HG03469 (cell line): ENCODE data around the gene ZFPM1.
"Not testable (repeated sequence)": the region's sequence is repeated elsewhere in the genome, so short reads cannot be mapped to it uniquely, and the experiment has no call there.

Experiments used
- ATAC-seq: cut with Tn5 transposase; IDR thresholded peaks from one replicate; pipeline ENCODE4 v1.9.1; 2021; ENCODE audit warnings: mild to moderate bottlenecking, moderate library complexity, moderate number of reproducible peaks; ENCODE audit not compliant: unreplicated experiment

Gene ZFPM1

DNA sequence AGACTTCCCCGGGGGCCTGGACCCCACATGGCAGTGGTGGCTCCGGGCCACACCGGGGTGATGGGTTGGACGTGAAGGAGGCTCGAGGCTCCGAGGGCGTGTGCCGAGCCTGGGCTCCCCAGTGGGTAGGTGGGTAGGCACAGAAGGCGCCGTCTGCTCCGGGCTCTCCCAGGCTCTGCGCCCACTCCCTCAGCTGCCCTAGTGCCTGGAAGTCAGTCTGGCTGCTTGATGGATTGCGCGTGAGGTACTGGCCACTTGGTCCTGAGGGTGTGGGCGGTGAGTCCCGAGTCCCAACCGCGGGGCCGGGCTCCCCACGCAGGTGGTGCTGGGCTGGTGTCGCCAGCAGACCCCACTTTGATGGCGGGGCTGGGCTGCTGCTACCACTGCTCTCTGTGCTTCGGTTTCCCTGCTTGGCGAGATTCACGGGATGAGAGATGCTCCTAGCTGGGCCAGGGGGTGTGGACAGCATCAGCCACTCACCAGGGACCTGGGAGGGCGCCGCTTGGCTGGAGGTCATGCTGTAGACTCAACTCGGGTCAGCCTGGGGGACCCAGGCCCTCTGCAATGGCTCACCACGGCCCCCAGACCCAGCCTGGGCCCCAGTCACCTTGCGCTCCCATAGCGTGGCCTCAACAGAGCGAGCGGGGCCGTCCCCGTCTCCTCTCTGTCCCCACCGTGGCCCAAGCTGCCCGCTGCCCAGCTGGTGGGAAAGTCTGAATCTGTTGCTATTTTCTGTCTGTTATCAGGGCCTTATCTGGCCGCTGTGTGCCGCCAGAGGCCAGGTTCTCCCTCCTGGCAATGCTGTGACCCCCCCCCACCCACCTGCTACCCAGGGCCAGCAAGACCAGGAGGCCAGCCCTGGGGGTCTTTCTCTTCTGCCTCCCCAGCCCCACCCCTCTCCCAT is 26.1 kb downstream of the ZFPM1 start:
- no peak for ATAC-seq

GRCh38 chr16:88479793-88480760 is 27.0 kb downstream of the ZFPM1 start:
- no peak for ATAC-seq

GRCh38 chr16:88480829-88481228 is 27.7 kb downstream of the ZFPM1 start:
- ATAC-seq, result no peak

DNA sequence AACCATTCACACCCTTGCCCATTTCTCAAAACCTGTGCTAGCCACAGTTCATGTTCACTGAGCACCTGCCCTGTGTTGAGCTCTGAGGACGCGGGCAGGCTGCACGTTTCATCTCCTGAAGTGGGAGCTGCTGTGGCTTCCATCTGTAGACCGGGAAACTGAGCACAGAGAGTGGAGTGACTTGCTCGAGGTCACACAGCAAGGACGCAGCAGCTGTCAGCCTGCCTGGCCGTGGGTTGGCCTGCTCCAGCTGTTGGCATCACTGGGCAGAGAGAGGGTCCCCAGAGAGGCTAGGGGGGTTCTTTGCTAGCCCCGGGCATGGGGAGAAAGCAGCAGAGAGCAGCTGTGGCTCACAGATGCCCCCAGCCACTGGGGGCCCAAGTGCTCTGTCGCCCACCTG is 28.8 kb downstream of the ZFPM1 start:
- ATAC-seq, result no peak

DNA sequence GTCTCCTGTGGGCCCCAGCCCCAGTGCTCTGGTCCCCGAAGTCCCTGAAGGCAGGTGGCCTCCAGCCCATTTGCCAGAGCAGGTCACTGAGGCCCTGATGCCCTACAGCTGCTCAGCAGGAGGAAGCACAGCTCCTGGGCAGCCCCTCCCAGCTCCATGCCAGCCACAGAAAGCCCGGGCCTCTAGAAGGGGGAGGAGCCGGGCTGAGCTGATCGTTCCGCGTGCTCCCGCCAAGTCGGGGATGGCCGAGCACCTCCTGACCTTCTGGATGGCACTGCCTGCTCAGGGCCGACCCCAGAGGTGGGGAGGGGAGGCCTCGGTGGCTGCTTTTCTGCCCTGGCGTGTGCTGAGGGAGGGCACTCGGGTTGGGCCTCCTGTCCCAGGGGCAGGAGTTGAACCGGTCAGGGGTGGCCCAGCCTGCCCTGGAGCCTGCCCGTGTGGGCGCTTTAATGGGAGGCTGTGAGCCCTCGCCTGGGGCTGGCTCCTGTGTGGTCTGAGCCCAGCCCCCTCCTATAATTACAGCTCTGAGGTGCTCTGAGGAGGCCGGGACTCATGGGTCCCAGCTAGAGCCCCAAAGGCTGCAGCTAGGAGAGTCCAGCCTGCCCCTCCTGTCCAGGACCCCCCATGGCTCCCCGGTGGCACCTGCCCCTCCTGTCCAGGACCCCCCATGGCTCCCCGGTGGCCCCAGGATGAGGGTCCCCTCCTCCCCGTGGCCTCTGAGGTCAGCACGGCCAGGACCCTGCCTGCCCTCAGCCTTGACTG is 29.7 kb downstream of the ZFPM1 start:
- no peak for ATAC-seq

- no peak for ATAC-seq
Observed at GRCh38 chr16:88483392-88483641, 30.2 kb downstream of the ZFPM1 start.

DNA sequence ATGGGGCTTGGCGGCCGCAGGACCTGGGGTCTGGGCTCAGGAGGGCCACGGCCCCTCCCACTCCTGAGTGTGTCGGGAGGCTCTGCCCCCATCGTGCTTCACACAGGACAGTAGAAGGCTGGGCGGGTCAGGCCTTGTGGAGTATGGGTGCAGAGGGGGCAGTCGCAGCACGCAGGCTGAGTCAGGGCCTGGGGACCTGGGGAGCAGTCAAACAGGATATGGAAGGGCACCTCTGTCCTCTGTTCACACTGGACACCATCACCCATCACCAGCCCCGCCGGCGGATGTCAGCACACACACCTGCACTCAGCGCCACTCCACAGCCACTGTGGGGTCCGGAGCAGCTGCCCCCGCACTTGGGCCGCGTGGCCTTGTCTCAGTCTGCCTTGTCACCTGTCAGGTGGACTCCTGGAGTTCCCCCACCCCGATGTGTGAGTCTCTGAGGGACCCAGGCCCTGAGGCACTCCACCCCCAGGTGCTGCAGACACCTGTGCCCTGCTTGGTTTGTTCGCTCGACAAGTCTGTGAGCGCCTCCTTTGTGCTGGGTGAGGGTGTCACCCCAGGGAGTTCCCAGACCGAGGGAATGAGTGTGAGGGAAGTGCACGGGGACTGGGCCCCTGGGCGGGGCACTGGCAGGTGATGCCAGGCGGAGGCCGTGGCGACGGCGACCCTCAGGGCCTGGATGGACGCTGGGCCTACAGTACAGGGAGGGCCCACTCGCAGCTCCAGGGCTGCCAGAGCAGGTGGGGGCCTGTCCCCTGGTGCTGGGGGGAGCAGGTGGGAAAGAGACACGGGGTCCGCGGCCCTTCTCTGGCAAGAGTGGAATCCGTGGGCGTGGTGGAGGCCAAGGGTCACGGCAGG is 31.7 kb downstream of the ZFPM1 start:
- ATAC-seq, result no peak

DNA sequence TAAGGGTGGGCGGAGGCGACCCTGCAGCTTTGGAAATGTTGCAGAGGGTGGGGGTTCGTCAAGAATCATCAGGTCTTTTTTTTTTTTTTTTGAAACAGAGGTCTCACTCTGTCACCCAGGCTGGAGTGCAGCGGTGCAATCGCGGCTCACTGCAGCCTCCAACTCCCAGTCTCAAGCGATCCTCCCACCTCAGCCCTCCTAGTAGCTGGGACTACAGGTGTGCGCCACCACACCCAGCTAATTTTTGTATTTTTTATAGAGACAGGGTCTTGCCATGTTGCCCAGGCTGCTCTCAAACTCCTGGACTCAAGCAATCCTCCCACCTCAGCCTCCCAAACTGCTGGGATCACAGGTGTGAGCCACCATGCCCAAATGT is 32.3 kb downstream of the ZFPM1 start:
- not testable (repeated sequence) for ATAC-seq

DNA sequence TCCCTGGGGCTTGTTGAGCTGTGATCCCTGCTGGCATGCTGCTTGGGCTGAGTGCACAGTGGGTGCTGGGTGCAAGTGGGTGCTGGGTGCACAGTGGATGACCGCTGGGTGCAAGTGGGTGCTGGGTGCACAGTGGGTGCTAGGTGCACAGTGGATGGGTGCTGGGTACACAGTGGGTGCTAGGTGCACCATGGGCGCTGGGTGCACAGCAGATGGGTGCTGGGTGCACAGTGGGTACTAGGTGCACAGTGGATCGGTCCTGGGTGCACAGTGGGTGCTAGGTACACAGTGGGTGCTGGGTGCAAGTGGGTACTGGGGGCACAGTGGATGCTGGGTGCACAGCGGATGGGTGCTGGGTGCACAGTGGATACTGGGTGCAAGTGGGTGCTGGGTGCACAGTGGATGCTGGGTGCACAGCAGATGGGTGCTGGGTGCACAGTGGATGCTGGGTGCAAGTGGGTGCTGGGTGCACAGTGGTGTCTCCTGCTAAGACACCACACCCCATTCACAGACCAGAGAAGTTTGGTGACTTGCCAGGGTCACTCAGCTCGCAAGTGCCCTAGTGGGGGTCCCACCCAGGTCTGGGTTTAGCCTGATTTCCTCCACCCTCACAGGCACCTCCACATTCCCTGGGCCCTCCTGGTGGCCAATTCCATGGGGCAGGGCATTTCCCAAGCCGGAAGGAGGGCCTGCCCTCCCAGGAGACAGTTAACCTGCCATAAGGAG is 33.5 kb downstream of the ZFPM1 start:
- ATAC-seq, result no peak

DNA sequence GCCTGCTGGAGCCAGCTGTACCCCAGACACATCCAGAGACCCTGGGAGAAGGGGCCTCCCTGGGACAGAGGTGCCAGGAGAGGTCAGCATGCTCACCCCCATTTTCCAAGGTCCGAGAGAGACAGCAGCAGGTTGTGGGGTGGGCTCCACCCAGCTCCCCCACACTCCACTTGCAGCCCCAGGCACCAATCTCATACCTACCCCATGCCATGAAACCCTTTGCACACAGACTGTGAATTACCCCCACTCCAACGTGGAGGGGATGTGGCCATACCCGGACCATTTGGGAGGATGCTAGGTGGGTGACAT is 34.0 kb downstream of the ZFPM1 start:
- no peak for ATAC-seq

- no peak for ATAC-seq
Observed at GRCh38 chr16:88487920-88488851, 35.1 kb downstream of the ZFPM1 start.

GRCh38 chr16:88489163-88489741 is 36.2 kb downstream of the ZFPM1 start:
- no peak for ATAC-seq

- no peak for ATAC-seq
Observed at GRCh38 chr16:88491001-88491559, 38.0 kb downstream of the ZFPM1 start.

- no peak for ATAC-seq
Observed at GRCh38 chr16:88491560-88492310, 38.7 kb downstream of the ZFPM1 start.

DNA sequence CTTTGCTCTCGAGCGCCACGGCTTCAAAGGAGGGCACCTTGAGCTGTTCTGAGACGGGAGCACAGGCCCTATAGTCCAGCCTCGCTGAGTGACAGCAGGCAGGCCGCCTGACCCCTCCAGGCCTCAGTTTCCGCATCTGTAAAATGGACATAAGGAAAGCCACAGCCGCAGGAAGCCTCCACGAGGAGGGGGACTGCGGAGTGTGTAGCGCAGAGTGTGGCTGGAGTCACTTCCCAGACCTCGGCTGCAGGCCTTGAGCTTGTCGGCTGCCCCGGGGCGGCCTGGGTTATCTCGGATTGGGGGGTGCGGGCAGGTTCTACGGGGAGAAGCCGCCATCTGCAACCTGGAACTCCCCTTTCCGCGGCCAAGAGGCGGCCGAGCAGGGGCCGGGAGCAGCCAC is 40.8 kb downstream of the ZFPM1 start:
- ATAC-seq, result no peak

- ATAC-seq, result no peak
Observed at GRCh38 chr16:88494335-88495154, 41.5 kb downstream of the ZFPM1 start.
